DMS79 treated with DMSO at 0.1 percent for 48 hours (cell line): Measurements from ENCODE around the gene ATAT1.
"Not testable (repeated sequence)": the region's sequence is repeated elsewhere in the genome, so short reads cannot be mapped to it uniquely, and the experiment has no call there.

Experiments used
- DNase-seq: peaks from one replicate; lab custom pipeline; 2025; lab: John Stamatoyannopoulos, UW

ATAT1 gene

GRCh38 chr6:30651143-30651542 lies 24.5 kb downstream of the ATAT1 start:
- DNase-seq = no peak

- DNase-seq = no peak
Measured at GRCh38 chr6:30654798-30655742, 28.4 kb downstream of the ATAT1 start.

- no peak for DNase-seq
Measured at GRCh38 chr6:30655743-30656094, 29.0 kb downstream of the ATAT1 start.

- no peak for DNase-seq
Measured at GRCh38 chr6:30656513-30656912, 29.8 kb downstream of the ATAT1 start.

- DNase-seq = no peak
Measured at GRCh38 chr6:30657454-30657853, 30.8 kb downstream of the ATAT1 start.

GRCh38 chr6:30657922-30658321 lies 31.2 kb downstream of the ATAT1 start:
- not testable (repeated sequence) for DNase-seq

GRCh38 chr6:30664994-30665767 lies 38.5 kb downstream of the ATAT1 start:
- no peak for DNase-seq

GRCh38 chr6:30666300-30666699 lies 39.6 kb downstream of the ATAT1 start:
- DNase-seq = not testable (repeated sequence)

GRCh38 chr6:30670760-30671527 lies 44.3 kb downstream of the ATAT1 start:
- DNase-seq = no peak

- peak; percentile 90 for DNase-seq
Measured at GRCh38 chr6:30672445-30673253, 46.0 kb downstream of the ATAT1 start, which contains the start of gene DHX16. TSS of gene DHX16 (minus strand) at chr6:30673006. CDS start at chr6:30672841, 165 bp downstream.

- DNase-seq = no peak
Measured at GRCh38 chr6:30676660-30677285, 50.1 kb downstream of the ATAT1 start.

GRCh38 chr6:30678964-30679726 lies 52.5 kb downstream of the ATAT1 start:
- DNase-seq = peak; percentile 15

GRCh38 chr6:30679765-30680535 lies 53.3 kb downstream of the ATAT1 start:
- DNase-seq = no peak

- no peak for DNase-seq
Measured at GRCh38 chr6:30681766-30682142, 55.1 kb downstream of the ATAT1 start.

- no peak for DNase-seq
Measured at GRCh38 chr6:30682143-30683117, 55.8 kb downstream of the ATAT1 start.

GRCh38 chr6:30683183-30683979 lies 56.7 kb downstream of the ATAT1 start:
- no peak for DNase-seq

GRCh38 chr6:30683980-30684338 lies 57.3 kb downstream of the ATAT1 start:
- no peak for DNase-seq
